ENCODE data around the gene B3GAT3.

Gene B3GAT3

GRCh38 chr11:62607714-62608113 is 14.1 kb downstream of the B3GAT3 start:
- peak in 1 of 10 donors; percentile 48 for DNase-seq
- intact Hi-C loops (cut with DNase I): no loop called here

- intact Hi-C loops (cut with DNase I): no loop called here
- peak in 1 of 10 donors; percentile 34 for DNase-seq
Measured at GRCh38 chr11:62605902-62606301, 15.9 kb downstream of the B3GAT3 start.

- DNase-seq: peak in 1 of 10 donors; percentile 33
- intact Hi-C loops (cut with DNase I): no loop called here
Measured at GRCh38 chr11:62605467-62605866, 16.3 kb downstream of the B3GAT3 start.

DNA sequence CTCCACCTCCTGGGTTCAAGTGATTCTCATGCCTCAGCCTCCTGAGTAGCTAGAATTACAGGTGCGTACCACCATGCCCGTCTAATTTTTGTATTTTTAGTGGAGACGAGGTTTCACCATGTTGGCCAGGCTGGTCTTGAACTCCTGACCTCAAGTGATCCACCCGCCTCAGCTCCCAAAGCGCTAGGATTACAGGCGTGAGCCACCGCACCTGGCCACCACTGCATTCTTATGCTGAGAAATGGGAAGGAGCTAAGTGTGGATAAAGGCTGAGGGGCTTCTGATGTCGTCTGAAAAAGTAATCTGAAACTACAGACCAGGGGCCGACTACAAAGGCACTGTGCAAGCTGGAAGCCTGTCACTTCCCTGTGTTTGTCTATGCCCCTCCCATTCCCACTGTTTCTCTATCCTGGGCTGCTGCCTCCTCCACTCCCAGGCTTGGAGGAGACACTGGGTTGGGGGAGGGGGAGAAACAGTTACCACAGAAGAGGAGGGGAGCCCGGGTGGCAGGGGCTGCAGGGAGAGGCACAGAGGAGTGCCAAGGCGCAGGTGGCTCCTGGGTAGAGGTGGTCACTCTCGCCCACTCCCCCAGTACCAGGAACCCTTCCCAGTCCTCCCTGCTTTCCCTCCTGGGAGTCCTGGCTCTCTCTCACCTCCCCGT is 17.2 kb downstream of the B3GAT3 start:
- intact Hi-C loops (cut with DNase I): no loop called here
- DNase-seq: peak in 1 of 10 donors; percentile 40

- intact Hi-C loops (cut with DNase I): no loop called here
- peak in 1 of 10 donors; percentile 38 for DNase-seq
Measured at GRCh38 chr11:62603776-62604299, 17.9 kb downstream of the B3GAT3 start.

GRCh38 chr11:62603072-62603408 is 18.7 kb downstream of the B3GAT3 start:
- intact Hi-C loops (cut with DNase I): no loop called here
- no peak for DNase-seq

GRCh38 chr11:62602141-62603071 is 19.4 kb downstream of the B3GAT3 start:
- intact Hi-C loops (cut with DNase I): no loop called here
- peak in 9 of 10 donors; percentile 51 to 95 (median 64) for DNase-seq

DNA sequence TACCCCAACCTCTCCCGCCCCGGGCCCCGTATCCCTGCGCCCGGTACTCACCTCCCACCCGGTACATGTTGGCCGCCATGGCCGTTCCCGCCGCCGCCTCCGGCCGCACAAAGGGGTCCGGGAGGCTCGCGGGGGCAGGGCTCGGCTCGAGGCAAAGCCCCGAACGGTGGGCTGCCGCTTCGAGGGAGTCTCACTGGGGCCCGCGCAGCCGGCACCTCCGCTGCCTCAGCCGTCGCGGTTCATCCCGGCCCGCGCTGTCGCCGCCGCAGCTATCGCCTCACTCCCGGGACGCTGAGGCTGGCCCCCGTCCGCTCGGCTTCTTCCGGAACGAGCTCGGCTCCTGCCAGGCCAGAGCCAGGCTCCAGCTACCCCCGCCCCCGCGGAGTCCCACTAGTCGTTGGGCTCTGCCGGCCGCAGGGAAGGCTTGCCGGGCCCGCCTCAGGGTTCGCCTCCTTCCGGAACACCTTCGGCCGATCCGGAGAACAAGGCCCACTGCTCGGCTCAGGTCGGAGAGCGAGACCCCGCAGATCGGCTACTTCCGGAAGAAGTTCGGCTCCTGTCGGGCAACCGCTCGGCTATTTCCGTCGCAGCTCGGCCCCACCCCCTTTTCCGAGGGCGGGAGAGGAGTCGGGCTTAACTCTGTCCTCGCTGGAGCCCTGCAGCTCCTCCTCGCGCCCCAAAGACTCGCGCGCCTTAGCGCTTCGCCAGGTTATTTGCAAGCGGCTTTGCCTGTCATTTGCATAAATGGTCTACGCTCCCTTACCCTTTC is 20.2 kb downstream of the B3GAT3 start, which contains the start of gene MTA2:
Gene MTA2, minus strand, starts transcription at position 494 of the 769 bp plus-strand sequence. Its CDS starts 415 bp downstream, at position 79.
- intact Hi-C loops (cut with DNase I): loop anchor here (1.0 to 2.0 kb wide), 2 partner anchors 8 to 19 kb away; partner anchors contain the start of gene B3GAT3
- DNase-seq: peak; percentile 95 to 99 (median 96)

DNA sequence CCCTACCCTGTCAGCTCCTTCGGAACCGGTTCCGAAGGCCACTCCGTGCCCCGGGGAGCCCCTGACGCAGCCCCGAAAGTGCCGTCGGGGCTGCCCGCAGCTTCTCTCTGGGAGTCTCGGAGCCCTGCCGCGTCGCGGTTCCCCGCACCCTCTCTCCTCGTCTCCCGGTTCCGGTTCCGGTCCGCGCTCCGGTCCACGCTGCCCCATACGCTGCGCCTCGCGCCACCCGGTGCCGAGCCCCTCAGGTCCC is 20.7 kb downstream of the B3GAT3 start:
- DNase-seq: peak in 7 of 10 donors; percentile 37 to 91 (median 46)

GRCh38 chr11:62600367-62601121 is 21.2 kb downstream of the B3GAT3 start:
- intact Hi-C loops (cut with DNase I): loop anchor here (1.0 to 2.0 kb wide), 2 partner anchors 7 to 20 kb away; partner anchors contain the start of gene B3GAT3
- DNase-seq: no peak

More for the DNA sequence above, 20.7 kb downstream of the B3GAT3 start:
- intact Hi-C loops (cut with DNase I): loop anchor here (1.0 to 2.0 kb wide), 2 partner anchors 8 to 20 kb away; partner anchors contain the start of gene B3GAT3

- intact Hi-C loops (cut with DNase I): loop anchor here (2.0 to 10.0 kb wide), 2 partner anchors 21 to 105 kb away; partner anchors contain the start of genes B3GAT3, BSCL2 and GNG3
Measured at GRCh38 chr11:62599901-62600300, 21.9 kb downstream of the B3GAT3 start.

GRCh38 chr11:62599069-62599696 is 22.6 kb downstream of the B3GAT3 start:
- peak; percentile 76 to 98 (median 86) for DNase-seq
- intact Hi-C loops (cut with DNase I): loop anchor here (10.0 kb wide), 1 partner anchor 106 kb away; the partner anchor contains the start of genes BSCL2 and GNG3

More at GRCh38 chr11:62599901-62600300, 21.9 kb downstream of the B3GAT3 start:
- DNase-seq: no peak

DNA sequence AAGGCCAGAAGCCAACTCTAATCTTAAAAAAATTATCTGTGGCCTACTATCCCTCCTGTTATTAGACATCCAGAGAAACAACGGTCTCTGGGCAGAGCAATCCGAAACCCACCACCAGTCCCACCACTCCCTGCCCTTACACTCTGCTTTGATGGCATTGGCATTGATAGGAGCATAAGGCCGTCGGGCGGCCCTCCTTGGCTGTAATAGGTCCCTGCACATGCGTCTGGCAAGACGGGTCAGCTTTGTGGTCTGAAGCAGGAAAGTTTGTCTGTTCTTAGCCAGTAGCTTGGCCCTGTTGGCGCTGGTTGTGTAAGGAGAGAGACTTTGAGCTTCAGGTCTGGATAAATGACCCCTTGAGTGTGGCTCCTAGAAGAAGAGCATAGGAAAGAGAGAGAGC is 26.7 kb downstream of the B3GAT3 start:
- intact Hi-C loops (cut with DNase I): loop anchor here (10.0 kb wide), 1 partner anchor 110 kb away; the partner anchor contains the start of genes BSCL2 and GNG3
- DNase-seq: peak in 1 of 10 donors; percentile 34

GRCh38 chr11:62593434-62594044 is 28.2 kb downstream of the B3GAT3 start:
- intact Hi-C loops (cut with DNase I): loop anchor here (1.0 to 10.0 kb wide), 2 partner anchors 8 to 111 kb away; partner anchors contain the start of genes BSCL2, GNG3 and MTA2
- peak in 9 of 10 donors; percentile 61 to 96 (median 75) for DNase-seq

GRCh38 chr11:62592989-62593421 is 28.8 kb downstream of the B3GAT3 start:
- intact Hi-C loops (cut with DNase I): loop anchor here (1.0 to 10.0 kb wide), 2 partner anchors 8 to 112 kb away; partner anchors contain the start of genes BSCL2, GNG3 and MTA2
- peak in 5 of 10 donors; percentile 14 to 91 (median 62) for DNase-seq

DNA sequence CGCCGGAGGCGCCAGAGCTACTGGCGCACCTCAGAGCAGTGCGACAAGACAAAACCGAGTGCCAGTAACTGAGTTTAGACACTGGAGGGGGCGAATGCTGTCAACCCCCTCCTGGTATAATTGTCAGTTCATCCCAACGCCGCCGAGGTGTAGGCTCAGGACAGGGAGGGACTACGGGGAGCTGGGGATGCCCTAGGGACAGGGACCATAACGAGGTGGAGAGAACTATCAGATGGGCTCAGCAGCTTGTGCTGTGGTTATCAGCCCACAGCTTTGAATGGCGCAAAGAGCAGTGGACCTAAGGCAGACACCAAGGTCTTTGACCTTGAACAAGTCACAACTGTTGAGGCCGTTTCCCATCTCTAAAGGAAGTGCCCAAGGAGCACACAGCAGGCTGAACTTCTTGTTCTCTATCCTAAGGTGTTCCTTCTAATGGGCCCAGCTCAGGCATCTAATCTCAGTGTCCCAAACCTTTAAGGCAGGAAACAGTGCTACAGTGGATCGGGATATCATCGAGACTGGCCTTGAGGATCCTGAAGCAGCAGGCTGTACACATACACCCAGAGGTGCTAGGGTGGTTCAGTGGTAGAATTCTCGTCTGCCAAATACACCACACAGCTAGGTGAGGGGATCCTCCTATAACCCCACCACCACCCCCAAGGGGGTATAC is 29.5 kb downstream of the B3GAT3 start:
- intact Hi-C loops (cut with DNase I): loop anchor here (10.0 kb wide), 1 partner anchor 113 kb away; the partner anchor contains the start of genes BSCL2 and GNG3
- no peak for DNase-seq

- peak; percentile 94 to 99 (median 96) for DNase-seq
- intact Hi-C loops (cut with DNase I): loop anchor here (1.0 to 10.0 kb wide), 2 partner anchors 17 to 113 kb away; partner anchors contain the start of genes BSCL2 and GNG3
Measured at GRCh38 chr11:62591448-62592145, 30.2 kb downstream of the B3GAT3 start, which contains the start of gene TUT1. TSS of gene TUT1 (minus strand) at chr11:62591523. CDS start at chr11:62591485, 38 bp downstream.
